ENCODE data around the gene CLEC19A. TPM values are rescaled to one million over a fixed set of nuclear protein-coding genes. Genes with fewer than 3 reads are reported as not detected.
A peak's percentile ranks its signal among the peaks of the same experiment; 100 is the strongest.

Gene CLEC19A
- total and polyA plus RNA-seq, 2 experiments from 2014 or later: not detected

GRCh38 chr16:19252904-19253303 is 32.6 kb upstream of the CLEC19A start:
- H3K4me1 Mint-ChIP-seq: peaks cover 16% of the 10 kb centered on the region

GRCh38 chr16:19254611-19255010 is 30.9 kb upstream of the CLEC19A start:
- H3K9me2 ChIP-seq (ENCODE audit: insufficient read depth): no peaks in the 10 kb centered on the region; the same call in 1 of the 2 replicates
- no peak overlapping the region for H2AFZ ChIP-seq
- H3K36me3 ChIP-seq (ENCODE audit: insufficient read depth): no peaks in the 10 kb centered on the region
- no peak for TF ChIP-seq POLR2AphosphoS5 (IDR thresholded peaks at IDR 0.05; ENCODE audit: low read depth)
- no peak for TF ChIP-seq STAT1 (IDR thresholded peaks at IDR 0.05; ENCODE audit: unreplicated experiment)
- Mint-ChIP-seq H3K36me3 (ENCODE audit: low read depth) (no peaks in the 10 kb centered on the region), H3K4me3 (no peak overlapping the region), H3K27me3 (ENCODE audit: insufficient read depth, low read depth, poor library complexity) (no peaks in the 10 kb centered on the region), H3K4me1 (peaks cover 16% of the 10 kb centered on the region), H3K27ac (no peak overlapping the region), H3K9me3 (no peaks in the 10 kb centered on the region; the same call in 2 of the 3 replicates)
- no peak for ATAC-seq
- H3K4me3 ChIP-seq: no peak overlapping the region
- no peaks in the 10 kb centered on the region for H3K79me2 ChIP-seq (replicated peaks; ENCODE audit: insufficient read depth)
- H3F3A ChIP-seq (replicated peaks; ENCODE audit: low read depth): no peaks in the 10 kb centered on the region
- H3K4me1 ChIP-seq (ENCODE audit: insufficient read depth): peaks cover 16% of the 10 kb centered on the region
- no peaks in the 10 kb centered on the region for H4K20me1 ChIP-seq (replicated peaks; ENCODE audit: insufficient read depth)
- no peaks in the 10 kb centered on the region for H3K27me3 ChIP-seq (ENCODE audit: insufficient read depth)
- H3K27ac ChIP-seq (ENCODE audit: low read depth): no peak overlapping the region
- DNase-seq (ENCODE audit: low spot score): no peak
- H3K4me2 ChIP-seq: no peak overlapping the region

More at GRCh38 chr16:19252904-19253303, 32.6 kb upstream of the CLEC19A start:
- Mint-ChIP-seq H3K27me3 (ENCODE audit: insufficient read depth, low read depth, poor library complexity) (no peaks in the 10 kb centered on the region), H3K36me3 (ENCODE audit: low read depth) (no peaks in the 10 kb centered on the region; the same call in 2 of the 3 replicates), H3K9me3 (peaks cover under 1% of the 10 kb centered on the region; the same call in 1 of the 3 replicates), H3K4me3 (no peak overlapping the region), H3K27ac (no peak overlapping the region)
- Histone ChIP-seq H3K4me3 (no peak overlapping the region), H3K9me2 (ENCODE audit: insufficient read depth) (no peaks in the 10 kb centered on the region; the same call in 1 of the 2 replicates), H4K20me1 (replicated peaks; ENCODE audit: insufficient read depth) (no peaks in the 10 kb centered on the region), H3K4me1 (ENCODE audit: insufficient read depth) (peaks cover 16% of the 10 kb centered on the region), H2AFZ (0 out of 2 replicates have a peak overlapping the region, but pooled peaks have one; percentile 43), H3K79me2 (replicated peaks; ENCODE audit: insufficient read depth) (no peaks in the 10 kb centered on the region), H3K27ac (ENCODE audit: low read depth) (no peak overlapping the region), H3F3A (replicated peaks; ENCODE audit: low read depth) (no peaks in the 10 kb centered on the region), H3K27me3 (ENCODE audit: insufficient read depth) (no peaks in the 10 kb centered on the region), H3K36me3 (ENCODE audit: insufficient read depth) (no peaks in the 10 kb centered on the region; the same call in 1 of the 2 replicates), H3K4me2 (no peak overlapping the region)
- TF ChIP-seq EZH2phosphoT487 (IDR thresholded peaks at IDR 0.05; ENCODE audit: unreplicated experiment) (no peak), JUNB (IDR thresholded peaks at IDR 0.05; ENCODE audit: unreplicated experiment) (no peak), NANOG (IDR thresholded peaks at IDR 0.05; ENCODE audit: borderline replicate concordance) (no peak), ZNF331 (CRISPR knock-in tag; IDR thresholded peaks at IDR 0.05; ENCODE audit: low read depth) (no peak), ZNF114 (CRISPR knock-in tag; IDR thresholded peaks at IDR 0.05) (no peak), STAT1 (IDR thresholded peaks at IDR 0.05; ENCODE audit: unreplicated experiment) (no peak), EZH2 (IDR thresholded peaks at IDR 0.05; ENCODE audit: low read depth, unreplicated experiment) (no peak), ETS1 (IDR thresholded peaks at IDR 0.05) (no peak), REST (IDR thresholded peaks at IDR 0.05; ENCODE audit: unreplicated experiment) (no peak)
- ATAC-seq: no peak; the same call in 2 of the 3 replicates
- no peak for DNase-seq (ENCODE audit: low spot score)
